ENCODE results near the gene GTF2F1.
"Not testable (repeated sequence)": the region's sequence is repeated elsewhere in the genome, so short reads cannot be mapped to it uniquely, and the experiment has no call there.

GTF2F1 gene
- 89.2 to 92.4 reads per million in 2 donors for total RNA-seq

GRCh38 chr19:6393074-6393982 lies at the start of gene GTF2F1:
Gene GTF2F1 (minus strand): TSS chr19:6393164. CDS start chr19:6392995, 169 bp downstream.
- peak; percentile 78 for DNase-seq

- DNase-seq, result no peak
Measured at GRCh38 chr19:6442087-6442688, 49.2 kb upstream of the GTF2F1 start.

DNA sequence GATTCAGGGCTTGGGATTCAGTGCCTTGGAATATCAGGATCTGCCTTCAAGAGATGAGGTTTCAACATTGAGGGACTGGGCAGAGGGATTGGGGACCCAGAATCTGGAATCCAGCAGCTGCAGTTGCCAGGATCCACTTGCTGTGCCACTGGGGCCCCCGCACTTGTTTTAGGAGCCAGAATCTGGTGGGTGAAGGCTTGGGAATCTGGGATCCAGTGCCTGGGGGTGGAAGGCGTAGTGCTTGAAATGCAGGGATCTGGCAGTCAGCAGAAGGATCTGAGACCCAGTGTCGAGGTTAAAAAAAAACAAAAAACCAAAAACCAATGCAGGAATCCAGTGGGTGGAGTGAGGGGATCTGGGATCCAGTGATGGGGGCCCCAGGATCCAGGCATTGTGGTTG lies 47.9 kb upstream of the GTF2F1 start:
- no peak for DNase-seq

DNA sequence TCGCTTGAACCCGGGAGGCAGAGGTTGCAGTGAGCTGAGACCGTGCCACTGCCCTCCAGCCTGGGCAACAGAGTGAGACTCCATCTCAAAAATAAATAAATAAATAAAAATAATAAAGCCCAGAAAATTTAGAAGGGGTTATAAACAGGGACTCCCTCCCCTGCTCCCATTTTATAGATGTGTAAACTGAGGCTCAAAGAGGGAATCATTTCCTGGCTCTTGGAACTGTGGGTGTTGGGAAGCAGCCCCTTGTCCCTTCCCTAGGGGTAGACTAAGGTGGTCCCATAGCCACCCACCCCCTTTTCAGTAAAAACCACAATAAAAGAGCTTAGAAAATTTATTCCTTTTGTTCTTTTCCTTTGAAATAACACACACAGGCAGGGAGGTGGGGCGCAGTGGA lies 46.8 kb upstream of the GTF2F1 start:
- DNase-seq, result no peak

DNA sequence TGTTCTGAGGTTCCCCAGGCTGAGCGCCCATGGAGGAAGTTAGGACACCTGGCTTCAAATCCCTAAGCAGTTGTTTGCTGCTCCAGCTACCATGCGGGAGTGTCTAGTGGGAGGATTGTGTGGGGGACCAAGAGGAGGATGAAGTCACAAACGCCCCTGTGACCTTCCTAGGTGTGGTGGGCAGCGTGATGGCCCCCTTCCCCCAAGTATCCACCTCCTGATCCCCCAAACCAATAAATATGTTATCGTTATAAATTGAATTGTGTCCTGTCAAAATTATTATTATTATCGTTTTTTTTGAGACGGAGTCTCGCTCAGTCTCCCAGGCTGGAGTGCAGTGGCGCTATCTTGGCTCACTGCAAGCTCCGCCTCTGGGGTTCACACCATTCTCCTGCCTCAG lies 40.7 kb upstream of the GTF2F1 start, which contains the start of gene SLC25A41:
Gene SLC25A41 (minus strand): TSS at position 101 of the 400 bp plus-strand sequence. CDS start 70 bp downstream, at position 31.
- no peak for DNase-seq

- DNase-seq, result no peak
Measured at GRCh38 chr19:6433165-6433564, 40.2 kb upstream of the GTF2F1 start.

- no peak for DNase-seq
Measured at GRCh38 chr19:6431891-6432290, 38.9 kb upstream of the GTF2F1 start.

GRCh38 chr19:6429419-6430221 lies 36.7 kb upstream of the GTF2F1 start:
- DNase-seq, result no peak

DNA sequence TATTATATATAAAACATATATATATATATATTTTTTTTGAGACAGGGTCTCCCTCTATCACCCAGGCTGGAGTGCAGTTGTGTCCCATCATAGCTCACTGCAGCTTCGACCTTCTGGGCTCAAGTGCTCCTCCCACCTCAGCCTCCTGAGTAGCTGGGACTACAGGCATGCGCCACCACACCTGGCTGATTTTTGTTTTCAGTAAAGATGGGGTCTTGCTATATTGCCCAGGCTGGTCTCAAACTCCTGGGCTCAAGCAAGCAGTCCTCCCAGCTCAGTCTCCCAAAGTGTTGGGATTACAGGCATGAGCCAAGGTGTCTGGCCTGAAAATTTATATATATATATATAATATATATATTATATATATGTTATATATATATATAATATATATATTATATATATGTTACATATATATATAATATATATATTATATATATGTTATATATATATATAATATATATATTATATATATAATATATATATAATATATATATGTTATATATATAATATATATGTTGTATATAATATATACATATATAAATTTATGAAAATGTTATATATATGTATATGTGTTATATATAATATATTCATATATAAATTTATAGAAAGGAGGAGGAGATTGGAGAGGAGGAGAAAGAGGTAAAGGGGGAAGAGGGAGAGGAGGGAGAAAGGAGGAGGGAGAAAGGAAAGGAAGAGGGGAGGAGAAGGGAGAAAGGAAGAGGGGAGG lies 35.9 kb upstream of the GTF2F1 start:
- DNase-seq, result not testable (repeated sequence)

DNA sequence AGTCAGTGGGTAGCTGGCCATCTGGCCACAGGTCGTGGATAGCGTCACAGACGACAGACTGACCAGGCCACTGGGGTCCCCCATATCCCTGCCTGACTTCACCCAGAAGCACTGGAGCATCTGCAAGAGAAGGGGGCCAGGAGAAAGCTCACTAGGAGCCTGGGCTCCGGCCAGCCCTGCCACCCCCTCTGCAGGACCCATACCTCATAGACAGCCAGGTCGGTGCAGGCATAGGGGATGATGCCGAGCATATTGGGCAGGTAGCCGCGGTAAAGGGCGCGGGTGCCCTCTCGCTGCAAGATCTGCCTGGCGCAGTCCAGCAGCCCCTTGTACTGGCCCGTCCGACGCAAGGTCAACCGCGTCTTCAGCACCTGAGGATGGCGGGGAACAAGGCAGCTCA lies 34.2 kb upstream of the GTF2F1 start:
- no peak for DNase-seq

GRCh38 chr19:6425732-6426620 lies 33.0 kb upstream of the GTF2F1 start:
- DNase-seq, result no peak

GRCh38 chr19:6424939-6425731 lies 32.2 kb upstream of the GTF2F1 start:
- DNase-seq, result peak; percentile 72

GRCh38 chr19:6424195-6424938 lies 31.4 kb upstream of the GTF2F1 start, which contains the start of gene KHSRP:
Gene KHSRP (minus strand): TSS chr19:6424811. CDS start chr19:6424701, 110 bp downstream.
- peak; percentile 96 for DNase-seq

DNA sequence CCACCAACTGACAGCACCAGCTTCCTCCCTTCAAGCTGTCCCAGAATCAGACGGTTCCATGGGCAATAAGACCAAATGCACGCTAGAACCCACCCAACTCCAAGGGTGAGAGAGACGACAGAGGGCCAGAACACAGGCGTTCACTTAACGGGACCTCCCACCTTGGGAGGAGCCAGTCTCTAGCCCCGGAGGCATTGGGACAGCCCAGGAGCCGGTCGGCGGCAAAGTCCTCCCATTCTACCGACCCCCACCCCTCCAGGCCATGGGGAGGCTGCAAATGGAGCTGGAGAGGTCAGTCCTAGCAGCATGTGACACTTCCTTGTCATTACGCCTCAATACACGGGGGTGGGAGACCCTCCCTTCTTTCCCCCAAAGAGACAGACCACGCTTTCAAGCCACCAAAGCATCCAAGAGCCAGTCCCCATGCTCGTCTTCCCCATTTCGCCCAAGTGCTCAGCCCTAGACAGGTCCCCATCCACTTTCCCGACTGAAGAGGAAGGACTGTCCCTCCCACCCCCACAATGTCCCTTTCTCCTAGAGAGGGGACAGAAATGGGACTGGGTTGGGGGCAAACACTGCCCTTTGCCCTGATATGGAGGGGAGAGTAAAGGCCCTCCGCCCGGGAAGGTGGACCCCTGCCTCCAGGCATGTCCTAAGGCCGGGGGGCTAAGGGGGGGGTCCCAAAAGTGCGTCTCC lies 30.7 kb upstream of the GTF2F1 start:
- no peak for DNase-seq

DNA sequence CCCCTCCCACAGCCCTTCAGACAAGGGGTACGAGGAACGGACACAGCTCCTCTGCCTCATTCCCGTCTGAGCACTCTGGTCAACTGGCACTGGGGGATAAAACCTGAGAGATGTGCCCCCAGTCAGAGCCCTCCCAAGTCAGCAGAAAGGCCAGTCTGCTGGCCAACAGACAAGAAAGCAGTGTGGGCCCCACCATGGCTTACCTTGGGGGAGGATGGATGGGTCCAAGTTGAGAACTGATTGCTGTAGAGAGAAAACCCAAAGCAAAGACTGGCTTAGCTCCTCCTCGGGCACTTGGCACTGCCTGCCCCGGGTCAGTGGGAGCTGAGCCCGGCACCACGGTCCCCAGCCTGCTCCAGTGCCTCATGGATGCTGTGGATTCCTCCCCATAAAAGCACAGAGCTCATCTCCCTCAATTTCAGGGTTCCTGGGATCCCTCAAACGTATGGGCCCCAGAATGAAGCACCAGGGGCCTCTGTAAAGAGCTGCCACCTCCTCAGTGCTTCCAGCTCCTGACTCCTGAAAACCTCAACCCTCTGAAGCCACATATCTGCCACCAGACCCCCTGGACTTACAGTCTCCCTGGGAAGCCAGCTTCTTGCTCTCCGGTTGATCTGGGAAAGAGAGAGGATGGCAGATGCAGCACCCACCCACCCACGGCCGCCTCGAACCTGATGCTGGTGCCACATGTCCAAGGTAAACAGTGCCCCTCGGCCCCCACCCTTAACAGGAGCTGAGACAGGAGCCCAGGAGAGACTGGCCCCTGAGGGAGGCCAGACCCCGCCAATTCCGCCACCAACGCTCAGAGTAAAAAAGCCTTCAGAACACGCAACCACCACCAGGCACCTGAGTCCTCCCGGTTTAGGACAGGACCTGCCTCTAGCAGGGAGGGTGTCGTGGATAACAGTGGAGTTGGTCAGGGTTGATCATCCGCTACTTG lies 28.4 kb upstream of the GTF2F1 start:
- DNase-seq, result no peak

DNA sequence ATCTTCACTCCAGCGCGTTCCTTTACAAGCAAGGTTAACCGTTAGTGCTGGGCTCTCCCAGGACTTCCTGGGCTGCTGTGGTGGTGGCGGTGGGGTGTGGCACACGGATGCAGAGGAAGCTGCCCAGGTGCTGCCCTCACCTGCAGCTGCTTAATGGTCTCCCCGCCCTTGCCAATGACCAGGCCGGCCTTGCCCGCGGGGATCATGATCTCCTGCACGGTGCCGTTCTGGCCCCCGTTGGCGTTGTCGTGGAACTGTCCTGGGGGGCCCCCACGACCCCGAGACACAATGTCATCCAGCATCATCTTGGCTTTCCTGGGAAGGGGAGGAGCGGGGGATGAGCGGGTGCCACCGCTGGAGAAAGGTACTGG lies 25.6 kb upstream of the GTF2F1 start:
- no peak for DNase-seq

DNA sequence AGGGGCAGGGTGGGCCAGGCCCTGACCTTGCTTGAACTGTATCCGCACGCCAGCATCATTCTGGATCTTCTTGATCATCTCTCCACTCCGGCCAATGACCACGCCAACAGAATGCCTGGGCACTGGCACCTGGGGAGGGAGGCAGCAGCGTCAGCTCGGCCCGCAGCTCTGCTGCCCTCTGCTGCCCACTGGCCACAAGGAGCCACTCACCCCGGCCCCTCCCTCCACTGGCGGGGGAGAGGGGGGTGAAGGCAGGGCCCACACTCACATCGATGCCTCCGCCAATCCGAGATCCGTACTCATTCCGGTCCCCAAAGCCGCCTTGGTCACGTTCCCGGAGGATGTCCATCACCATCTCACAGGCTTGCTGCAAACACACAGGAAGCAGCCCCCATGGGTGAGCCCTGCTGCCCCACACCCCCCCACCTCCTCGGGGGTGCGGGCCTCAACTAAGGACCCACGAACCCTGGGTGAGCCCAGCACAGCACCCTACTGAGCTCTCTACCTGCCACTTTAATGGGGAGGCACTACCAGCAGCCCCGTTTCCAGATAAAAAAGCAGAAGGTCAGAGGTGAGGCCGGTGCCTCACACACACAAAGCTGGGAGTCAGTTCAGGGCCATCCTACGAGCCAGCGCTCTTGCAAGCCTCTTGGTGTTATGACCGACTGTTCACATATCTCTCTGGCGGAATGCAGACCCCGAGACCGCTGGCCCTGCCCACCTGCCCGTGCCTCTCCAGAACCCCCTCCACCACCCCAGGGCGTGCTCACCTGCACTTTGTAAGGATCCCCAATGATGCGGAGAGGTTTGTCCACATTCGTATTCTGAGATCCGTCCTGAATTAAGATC lies 25.0 kb upstream of the GTF2F1 start:
- DNase-seq, result no peak
